Activated CD4-positive, alpha-beta T cell treated with anti-CD3 and anti-CD28 coated beads for 24 hours (primary cell): ENCODE data around the gene CHST11.
"Not testable (repeated sequence)": the region's sequence is repeated elsewhere in the genome, so short reads cannot be mapped to it uniquely, and the experiment has no call there.

Source experiments
- DNase-seq, 2 donors: peaks; one replicate each; pipeline ENCODE4 v3.0.0-alpha.2; 2020; ENCODE audit warnings: low read depth in 2 of 2

Gene CHST11

DNA sequence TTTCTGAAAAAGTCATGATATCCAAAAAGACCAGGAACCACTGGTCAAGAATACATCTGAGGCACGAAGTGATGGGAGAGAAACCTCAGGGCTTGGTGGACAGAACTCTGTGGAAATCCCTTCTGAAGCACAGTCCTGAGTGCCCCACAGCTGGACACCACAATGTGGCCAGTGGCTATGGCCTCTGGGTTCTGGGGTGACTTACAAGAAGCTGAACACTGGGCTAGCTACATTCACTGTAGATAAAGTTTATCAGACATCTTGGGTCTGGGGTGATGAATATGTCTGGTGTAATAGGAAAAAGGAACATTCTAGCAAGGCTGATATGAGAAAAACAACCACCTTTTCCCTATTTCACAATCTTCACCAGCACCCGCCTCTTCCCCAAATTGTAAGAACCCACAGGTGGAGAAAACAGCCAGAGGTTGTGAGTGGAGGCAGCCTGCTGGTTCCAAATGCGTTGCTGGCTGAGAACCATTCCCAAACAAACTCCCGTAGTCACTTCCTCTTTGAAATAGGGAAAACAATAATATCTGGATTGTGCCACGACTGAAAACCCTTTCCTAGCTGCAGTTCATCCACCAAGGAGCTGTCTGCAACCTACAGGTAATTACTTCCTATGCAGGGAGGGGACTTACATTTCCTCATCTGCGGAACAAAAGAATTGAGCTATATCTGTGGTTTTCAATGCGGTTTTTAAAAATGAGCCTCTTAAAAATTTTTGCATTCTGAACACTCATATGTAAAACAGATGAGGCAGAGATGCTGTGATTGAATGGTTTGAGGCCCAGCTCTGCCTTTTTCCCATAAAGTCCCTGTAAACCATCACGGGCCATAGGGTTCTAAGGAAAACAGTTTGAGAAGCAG lies 307.7 kb downstream of the CHST11 start:
- no peak for DNase-seq

DNA sequence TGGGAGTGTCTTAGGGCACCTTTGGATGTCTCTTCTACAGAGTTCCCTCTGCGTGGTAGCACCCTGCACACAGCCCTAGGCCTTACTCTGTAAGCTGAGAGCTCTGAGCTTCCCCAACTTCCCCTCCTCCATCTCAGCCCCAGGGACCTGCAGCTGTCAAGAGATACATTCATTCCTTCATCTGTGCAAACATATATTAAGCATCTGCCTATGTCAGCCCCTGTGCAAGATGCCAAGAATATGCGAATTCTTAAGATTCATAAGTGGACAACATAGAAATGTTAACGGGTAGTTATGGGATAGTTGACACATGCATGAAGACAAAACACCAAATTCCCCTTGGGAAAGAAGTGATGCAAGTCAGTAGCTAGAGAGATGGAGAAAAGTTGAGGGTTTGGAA lies 310.5 kb downstream of the CHST11 start:
- DNase-seq, result no peak

DNA sequence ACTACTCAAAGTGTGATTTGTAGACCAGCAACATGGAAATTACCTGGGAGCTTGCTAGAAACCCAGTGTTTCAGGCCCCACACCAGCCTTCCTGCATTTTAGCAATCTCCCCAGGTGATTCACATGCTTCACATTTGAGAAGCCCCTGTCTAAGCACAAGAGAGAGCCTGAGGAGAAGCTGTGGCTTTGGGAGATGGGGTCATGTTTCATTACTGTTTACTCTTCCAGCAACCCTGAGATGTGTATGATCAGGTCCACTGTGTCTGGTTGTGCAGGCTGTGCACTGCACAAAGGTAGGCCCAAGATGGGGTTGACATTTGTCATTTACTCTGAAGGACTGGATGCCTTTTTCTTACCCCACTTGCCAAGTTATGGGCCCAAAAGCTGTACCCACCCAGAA lies 311.3 kb downstream of the CHST11 start:
- no peak for DNase-seq

DNA sequence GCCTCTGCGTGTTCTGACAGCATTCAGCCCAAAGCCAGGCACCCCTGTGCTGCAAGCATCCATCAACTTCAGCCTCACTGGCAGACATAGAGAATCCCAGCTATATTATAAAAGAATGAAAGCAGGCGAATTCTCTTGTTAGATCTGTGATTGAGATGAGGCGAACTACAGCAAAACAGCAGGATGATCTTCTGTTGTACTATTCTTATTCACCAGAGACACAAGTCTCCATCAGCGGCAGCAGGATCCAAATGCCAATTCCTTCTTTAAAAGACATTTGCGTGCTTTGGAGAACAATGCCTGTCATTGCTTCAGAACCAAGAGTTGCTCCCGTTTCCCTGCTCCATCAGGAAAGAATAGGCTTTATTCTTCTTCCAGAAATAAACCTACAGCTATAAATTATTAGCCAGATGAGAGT lies 312.4 kb downstream of the CHST11 start:
- no peak for DNase-seq

DNA sequence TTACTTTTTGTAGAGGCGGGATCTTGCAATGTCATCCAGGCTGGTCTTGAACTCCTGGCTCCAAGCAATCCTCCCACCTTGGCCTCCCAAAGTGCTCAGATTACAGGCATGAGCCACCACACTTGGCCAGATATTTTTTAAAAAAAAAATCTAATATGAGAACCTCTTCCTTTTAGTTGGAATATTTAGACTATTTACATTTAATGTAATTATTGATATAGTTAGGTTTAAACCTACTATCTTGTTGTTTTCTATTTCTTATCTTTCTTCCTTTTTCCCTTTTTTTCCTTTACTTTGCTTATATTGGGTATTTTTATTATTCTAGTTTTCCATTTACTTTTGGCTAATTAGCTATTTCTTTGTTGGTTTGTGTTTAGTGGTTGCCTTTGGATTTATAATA lies 315.6 kb downstream of the CHST11 start:
- DNase-seq, result no peak

DNA sequence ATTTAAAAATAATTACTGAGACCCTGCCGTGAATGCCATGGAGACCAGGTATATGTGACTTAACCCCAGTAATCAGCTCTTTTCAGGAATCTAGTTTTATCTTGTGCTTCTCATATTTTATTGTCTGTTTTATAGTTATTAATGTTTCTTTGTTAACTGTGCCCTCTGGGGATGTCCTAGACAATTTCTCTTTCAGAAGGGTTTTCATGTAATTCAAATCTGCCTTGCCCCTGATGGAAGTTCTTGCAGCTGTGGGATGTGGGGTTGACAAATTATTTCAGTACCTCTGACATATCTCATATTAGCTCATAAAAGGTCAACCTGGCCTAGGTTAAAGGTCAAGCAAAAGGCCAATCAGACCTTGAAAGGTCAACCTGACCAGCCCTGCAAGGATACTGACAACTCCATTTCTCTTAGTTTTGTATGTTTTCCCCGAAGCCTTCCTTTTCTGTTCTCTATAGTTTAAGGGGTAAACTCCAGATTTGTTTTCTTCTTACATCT lies 319.0 kb downstream of the CHST11 start:
- DNase-seq, result no peak

DNA sequence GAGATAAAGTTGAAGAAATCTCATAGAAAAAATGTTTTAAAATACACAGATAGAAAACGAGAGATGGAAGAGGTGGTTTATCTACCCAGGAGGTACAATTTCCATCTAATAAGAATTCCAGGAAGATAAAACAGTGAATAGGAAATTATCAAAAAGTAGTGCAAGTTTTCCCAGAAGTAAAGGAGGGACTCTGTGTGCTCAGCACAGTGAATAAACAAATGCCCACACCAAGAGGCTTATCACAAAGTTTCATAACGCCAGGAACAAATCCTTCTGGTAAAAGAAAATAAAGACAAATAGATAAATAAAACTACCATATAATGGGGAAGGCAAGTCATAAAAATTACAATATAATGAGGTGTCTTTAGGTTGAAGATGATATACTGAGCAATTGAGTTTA lies 322.4 kb downstream of the CHST11 start:
- DNase-seq, result no peak

DNA sequence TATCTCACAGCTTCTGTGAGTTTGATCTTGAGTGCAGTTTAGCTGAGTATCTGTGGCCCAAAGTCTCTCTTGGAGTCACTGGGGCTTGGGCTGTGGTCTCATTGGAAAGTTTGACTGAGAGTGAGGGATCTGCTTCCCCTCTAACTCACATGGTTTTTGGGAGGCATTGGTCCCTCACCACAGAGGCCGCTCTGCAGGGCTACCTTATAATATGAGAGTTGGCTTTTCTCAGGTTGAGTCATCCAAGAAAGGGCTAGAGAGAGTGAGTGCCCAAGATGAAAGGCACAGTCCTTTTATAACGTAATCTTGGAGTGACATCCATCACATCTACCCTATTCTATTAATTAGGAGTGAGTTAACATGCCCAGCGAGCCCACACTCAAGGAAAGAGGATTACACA lies 325.5 kb downstream of the CHST11 start:
- DNase-seq, result no peak

DNA sequence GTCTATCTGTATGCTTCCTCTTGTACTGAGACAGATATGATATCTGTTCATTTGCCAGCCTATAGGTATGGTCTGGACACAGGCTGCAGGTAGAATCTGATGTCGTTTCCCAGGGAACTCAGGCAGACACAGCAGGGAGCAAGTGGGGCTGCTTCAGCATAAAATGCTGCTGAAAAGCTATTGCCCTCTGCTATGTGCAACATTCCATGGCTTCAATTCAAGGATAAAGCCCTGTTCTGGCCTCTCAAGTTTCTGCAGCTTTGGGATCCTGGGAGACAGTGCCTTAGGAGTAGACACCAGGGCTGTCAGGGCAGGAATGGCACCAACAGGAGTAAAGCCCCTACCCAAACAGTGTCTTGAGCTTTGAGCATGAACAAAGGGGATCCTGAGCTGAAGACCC lies 327.8 kb downstream of the CHST11 start:
- DNase-seq, result no peak

DNA sequence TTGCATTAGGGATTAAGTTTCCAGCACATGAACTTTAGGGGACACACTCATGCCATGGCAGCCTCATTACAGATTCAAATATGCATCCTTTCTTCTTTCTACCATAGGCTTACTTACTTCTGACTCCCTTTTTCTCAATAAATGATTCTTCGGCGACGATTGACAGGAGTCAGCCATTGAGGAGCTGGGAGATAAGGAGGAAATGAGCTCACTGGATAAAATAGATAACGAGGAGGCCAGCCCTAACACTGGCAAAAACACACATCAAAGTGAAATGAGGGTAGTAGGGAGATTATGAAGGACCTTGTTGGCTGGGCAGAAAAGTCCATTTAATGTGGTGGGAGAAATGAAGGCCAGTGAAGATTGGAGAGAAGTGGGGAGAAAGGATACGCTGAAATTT lies 329.1 kb downstream of the CHST11 start:
- no peak for DNase-seq

DNA sequence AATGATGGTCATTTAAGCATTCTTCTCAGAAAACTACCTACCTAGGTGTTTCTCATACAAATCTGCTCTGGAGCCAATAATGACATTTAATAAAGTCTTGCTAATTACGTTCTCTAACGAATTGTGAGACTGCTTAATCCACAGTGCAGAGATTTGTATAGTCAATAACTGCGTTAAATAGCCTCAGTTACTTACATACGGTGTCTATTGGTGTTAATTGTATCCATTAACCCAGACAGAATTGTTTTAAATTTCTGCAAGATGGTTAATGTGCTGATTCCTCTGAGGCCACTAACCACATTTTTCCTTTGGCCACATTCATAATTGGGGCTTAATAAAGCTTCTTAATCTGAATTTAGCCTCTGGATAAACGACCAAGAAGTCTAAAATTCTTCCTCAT lies 329.6 kb downstream of the CHST11 start:
- no peak for DNase-seq

DNA sequence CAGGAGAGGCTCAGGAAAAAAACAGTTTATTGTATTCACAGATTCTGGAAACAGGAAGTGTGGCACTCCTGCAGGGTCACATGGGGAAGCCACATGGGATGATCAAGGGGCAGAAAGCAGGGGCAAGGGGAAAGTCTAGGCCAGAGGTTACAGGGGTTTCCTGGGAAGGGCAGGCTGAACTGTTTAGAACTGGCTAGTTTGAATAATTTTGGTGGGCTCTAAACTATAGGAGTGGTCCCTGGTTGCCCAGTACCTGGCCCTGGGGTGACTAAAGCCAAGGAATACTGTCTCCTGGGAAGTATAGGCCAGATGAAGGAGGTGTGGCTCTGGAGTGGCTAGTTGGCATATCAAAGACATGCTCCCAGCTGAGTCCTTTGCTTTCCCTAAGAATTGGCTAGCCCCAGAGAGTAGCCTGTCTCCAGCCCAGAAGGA lies 332.1 kb downstream of the CHST11 start:
- DNase-seq, result no peak

DNA sequence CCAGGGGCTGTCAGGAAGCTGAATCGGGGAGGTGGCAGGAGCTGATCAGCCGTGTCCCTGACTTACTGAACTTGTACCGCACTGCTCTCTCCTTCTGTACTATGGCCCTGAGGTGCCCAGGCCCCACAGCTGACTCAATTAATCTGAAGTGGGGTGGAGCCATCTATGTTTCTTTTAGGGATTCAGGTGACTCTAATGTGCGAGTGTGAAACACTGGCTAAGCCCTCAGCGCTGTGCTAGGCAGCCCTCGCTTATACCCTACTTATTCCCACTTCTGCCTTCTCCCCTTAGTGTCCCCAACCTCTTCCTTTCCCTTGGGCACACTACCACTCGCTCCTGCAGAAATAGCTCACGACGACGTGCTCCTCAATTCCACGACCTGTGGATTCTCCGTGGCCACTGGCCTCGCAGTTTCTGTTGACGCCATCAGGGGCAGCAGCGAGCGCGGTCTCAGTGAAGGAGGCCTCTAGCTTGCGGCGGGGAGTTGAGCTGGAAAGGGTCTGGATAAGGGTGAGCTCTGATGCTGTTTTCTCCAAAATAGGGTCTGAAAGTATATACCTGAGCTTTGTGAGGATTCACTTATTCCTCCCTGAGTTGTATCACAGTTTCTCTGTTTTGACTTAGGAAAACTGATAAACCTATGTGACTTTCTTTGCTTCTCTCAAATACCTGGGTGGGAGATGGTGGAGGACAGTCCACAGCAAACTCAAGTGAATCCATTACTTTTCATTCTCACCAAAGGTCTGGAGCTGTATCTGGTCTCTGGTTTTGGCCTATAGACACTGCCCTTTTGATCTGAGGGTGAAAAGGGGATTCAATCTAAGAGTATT lies 333.8 kb downstream of the CHST11 start:
- peak; percentile 27 to 45 for DNase-seq

DNA sequence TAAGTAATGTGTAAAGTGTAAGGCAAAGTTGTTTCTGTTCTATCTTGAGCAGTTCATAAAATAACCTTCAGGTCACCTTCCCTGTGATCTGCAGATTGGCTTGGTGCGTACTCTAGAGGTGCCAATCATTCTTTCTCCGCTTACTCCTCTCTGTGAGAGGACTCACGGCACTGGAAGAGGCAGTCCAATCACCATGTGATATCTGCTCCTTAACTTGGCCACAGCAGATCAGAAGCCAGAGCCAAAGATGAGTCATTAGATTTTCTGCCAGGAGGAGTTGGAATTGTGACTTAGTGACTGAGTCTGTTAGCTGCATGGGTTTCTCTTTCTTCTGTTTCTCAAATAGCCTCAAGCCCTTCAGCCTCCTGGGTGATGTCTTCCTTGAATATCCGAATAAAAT lies 335.8 kb downstream of the CHST11 start:
- DNase-seq, result no peak

DNA sequence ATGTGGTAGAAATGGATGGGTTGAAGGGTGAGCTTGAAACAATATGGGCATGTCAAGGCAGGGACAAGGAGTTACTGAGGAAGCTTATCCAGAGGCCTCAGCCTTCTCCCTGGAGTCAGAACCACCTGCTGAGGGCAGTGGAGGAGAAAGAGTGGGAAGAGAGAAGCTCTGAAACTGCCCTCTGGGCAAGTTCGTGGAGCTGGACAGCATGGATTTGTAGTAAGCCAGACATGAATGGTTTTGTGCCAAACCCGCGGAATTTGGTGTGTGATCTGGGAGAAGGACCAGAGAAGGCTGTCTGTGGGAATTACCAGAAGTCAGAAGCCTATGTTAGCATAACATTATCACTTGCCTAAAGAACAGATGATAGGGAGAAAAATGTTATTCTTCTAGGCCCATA lies 336.5 kb downstream of the CHST11 start:
- no peak for DNase-seq

DNA sequence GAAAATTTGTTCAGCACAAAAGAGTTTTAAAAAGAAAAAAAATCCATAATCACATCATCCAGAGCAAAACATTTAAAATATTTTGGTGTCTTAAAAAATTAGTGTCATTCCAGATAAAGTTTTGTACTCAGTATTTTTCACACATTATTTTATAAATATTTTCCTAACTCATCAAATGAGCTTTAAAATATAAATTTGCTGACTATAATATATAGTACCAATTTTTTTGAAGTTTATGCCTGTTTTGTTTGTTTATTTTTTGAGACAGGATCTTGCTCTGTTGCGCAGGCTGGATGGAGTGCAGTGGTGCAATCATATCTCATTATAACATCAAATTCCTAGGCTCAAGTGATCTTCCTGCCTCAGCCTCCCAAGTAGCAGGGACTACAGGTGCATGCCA lies 337.2 kb downstream of the CHST11 start:
- DNase-seq, result no peak

DNA sequence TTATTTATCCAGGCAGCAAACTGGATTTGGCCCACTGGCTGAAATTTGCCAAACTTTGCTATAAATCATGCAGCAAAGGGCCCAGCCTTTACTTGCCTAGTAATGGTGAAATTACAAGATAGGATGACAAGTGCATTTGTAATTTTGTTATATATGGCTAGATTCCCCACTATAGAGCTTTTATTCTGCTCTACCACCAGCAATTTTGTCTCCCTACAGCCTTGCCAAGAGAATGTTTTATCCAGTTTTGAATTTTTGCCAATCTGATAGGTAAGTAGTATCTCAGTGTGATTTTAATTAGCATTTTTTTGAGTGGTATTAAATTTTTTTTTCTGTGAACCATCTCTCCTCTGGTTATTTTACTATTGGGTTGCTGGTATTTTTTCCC lies 339.7 kb downstream of the CHST11 start:
- DNase-seq, result no peak

DNA sequence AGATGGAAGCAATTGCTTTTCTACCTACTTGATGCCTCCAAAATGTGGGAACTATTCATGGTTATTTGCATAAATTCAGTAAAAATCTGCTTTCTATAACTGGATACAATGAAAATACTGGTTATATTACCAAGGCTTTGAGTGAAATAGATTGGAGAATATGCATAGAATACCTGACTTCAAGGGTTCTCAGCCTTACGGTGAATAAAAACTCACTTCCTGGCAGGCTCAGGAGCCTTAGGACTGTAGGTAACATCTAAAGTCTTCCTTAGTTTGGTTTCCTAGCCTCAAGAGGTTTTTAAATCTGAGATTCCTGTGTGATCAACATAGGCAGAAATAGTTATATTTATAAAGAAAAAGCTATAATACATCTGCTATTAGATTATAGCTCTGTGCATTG lies 342.7 kb downstream of the CHST11 start:
- no peak for DNase-seq

DNA sequence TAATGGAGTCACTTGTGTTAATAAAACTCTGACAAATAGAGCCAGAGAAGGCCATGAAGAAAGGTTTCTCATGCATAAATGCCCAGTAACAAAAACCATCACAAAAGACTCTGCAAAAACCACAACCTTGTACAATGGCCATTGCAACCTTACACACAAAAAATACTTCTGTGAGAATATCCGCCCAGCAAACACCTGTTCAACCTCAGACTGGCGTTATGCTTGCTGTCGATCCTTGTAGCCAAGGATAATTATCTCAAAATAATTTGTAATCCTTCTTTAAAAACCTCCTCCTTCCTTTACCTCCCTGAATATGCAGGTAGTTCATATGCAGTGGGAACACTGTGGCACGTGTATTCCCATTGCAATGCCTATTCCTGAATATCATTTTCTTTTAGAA lies 344.3 kb downstream of the CHST11 start:
- DNase-seq, result no peak

DNA sequence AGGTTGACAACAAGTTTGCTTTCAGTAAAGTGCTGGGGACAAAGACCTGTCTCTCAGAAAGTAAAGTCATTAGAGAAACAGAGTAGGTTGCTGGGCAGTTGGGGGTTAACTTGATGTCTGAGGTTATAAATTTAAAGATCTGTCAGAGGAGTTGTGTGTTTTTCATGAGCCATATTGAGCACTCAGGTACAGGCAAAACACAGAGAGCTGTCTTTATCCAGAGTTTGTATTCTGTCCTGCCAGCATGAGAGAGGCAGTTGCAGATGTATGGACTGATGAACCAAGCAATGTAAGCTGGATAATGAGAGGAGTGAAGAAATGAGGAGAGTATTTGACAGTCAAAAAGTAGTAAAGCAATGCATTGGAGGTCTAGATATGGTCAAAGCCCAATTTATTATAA lies 344.7 kb downstream of the CHST11 start:
- DNase-seq, result no peak

DNA sequence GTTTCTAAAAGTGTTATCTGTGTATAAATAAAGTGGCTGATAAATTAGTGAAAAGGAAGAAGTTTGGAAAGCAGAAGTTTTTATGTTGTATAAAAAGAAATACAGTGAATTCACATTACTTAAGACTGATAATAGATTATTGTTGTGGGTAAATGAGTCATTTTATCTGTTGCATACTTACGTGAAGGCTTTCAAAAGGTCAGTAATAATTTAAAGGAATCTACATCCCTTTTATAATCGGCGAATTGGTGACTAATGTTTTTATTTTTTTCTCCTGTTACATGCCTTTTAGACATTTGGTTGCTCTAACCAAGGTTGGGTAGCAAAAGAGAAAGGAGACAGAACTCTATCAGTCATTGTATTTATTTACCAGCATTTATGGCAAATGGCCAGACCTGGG lies 345.5 kb downstream of the CHST11 start:
- DNase-seq, result no peak

DNA sequence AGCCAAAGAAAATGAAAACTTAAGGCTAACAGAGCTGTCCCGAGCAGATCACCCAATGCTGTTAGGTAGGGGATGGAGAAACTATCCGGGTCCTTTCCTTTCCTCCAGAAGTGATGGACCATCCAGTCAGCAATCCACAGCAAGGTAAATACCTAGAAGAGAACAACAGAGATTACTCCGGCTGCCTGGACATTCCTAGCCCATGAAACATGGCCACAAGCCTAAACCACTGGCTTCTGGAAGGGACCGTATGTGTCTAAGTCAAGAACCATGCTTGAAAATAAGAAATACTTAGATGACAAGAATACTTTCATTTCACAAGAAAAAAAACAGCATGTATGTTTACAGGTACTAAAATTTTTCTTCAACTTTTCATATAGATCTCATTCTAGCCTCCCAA lies 348.4 kb downstream of the CHST11 start:
- no peak for DNase-seq

DNA sequence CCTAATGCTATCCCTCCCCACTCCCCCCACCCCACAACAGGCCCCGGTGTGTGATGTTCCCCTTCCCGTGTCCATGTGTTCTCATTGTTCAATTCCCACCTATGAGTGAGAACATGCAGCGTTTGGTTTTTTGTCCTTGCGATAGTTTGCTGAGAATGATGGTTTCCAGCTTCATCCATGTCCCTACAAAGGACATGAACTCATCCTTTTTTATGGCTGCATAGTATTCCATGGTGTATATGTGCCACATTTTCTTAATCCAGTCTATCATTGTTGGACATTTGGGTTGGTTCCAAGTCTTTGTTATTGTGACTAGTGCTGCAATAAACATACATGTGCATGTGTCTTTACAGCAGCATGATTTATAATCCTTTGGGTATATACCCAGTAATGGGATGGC lies 349.4 kb downstream of the CHST11 start:
- DNase-seq, result not testable (repeated sequence)
